GM23338 (cell line): ENCODE data around the gene TRIM8. TPM values are rescaled to one million over a fixed set of nuclear protein-coding genes. Genes with fewer than 3 reads are reported as not detected.

Experiments
- ATAC-seq: fragments of 200-7000 bp; cut with Tn5 transposase; 3 replicates; pipeline ENCODE4 v1.9.1; 2020
- DNase-seq: peaks from one replicate; pipeline ENCODE4 v3.0.0-alpha.2; 2015; ENCODE audit warnings: low spot score
- H2AFZ ChIP-seq: fragments of 200-600 bp; sonication (generic); 2 replicates; pipeline ENCODE4 v1.8.0; 2016; ENCODE audit warnings: antibody characterized with exemption, mild to moderate bottlenecking, moderate library complexity
- H3F3A ChIP-seq: fragments of 200-600 bp; sonication (generic); replicated peaks from 2 replicates; pipeline ENCODE4 v1.8.0; 2017; ENCODE audit warnings: antibody characterized with exemption, mixed run types, low read depth
- H3K27ac ChIP-seq: fragments of 200-600 bp; sonication (generic); 2 replicates; pipeline ENCODE4 v1.6.1; 2016; ENCODE audit warnings: low read depth
- H3K27me3 ChIP-seq: fragments of 200-600 bp; sonication (generic); 2 replicates; pipeline ENCODE4 v1.8.0; 2016; ENCODE audit warnings: mild to moderate bottlenecking, mixed run types, moderate library complexity; ENCODE audit not compliant: insufficient read depth
- H3K36me3 ChIP-seq: fragments of 200-600 bp; sonication (generic); 2 replicates; pipeline ENCODE4 v1.8.0; 2016; ENCODE audit warnings: mild to moderate bottlenecking; ENCODE audit not compliant: insufficient read depth
- H3K4me1 ChIP-seq: fragments of 200-600 bp; sonication (generic); 2 replicates; pipeline ENCODE4 v1.8.0; 2016; ENCODE audit warnings: mild to moderate bottlenecking, moderate library complexity; ENCODE audit not compliant: insufficient read depth
- H3K4me2 ChIP-seq: fragments of 200-600 bp; sonication (generic); 2 replicates; pipeline ENCODE4 v1.7.1; 2017; ENCODE audit warnings: mixed run types
- H3K4me3 ChIP-seq: fragments of 200-600 bp; sonication (generic); 2 replicates; pipeline ENCODE4 v1.6.1; 2016; ENCODE audit warnings: mixed run types
- H3K79me2 ChIP-seq: fragments of 200-600 bp; sonication (generic); replicated peaks from 2 replicates; pipeline ENCODE4 v1.8.0; 2017; ENCODE audit warnings: mild to moderate bottlenecking; ENCODE audit not compliant: insufficient read depth
- H3K9me2 ChIP-seq: fragments of 200-600 bp; sonication (generic); 2 replicates; pipeline ENCODE4 v1.8.0; 2017; ENCODE audit not compliant: insufficient read depth
- H4K20me1 ChIP-seq: fragments of 200-600 bp; sonication (generic); replicated peaks from 2 replicates; pipeline ENCODE4 v1.8.0; 2017; ENCODE audit warnings: mild to moderate bottlenecking; ENCODE audit not compliant: insufficient read depth
- H3K27ac Mint-ChIP-seq: 2 replicates; pipeline ENCODE4 v1.8.0; 2020; ENCODE audit warnings: inconsistent platforms, mild to moderate bottlenecking, moderate library complexity, mixed read lengths
- H3K27me3 Mint-ChIP-seq: 3 replicates; pipeline ENCODE4 v1.8.0; 2022; ENCODE audit warnings: low read depth, mild to moderate bottlenecking, moderate library complexity, mixed read lengths, inconsistent platforms; ENCODE audit not compliant: insufficient read depth, poor library complexity
- H3K36me3 Mint-ChIP-seq: 3 replicates; pipeline ENCODE4 v1.8.0; 2021; ENCODE audit warnings: low read depth, mild to moderate bottlenecking, inconsistent platforms, moderate library complexity, mixed read lengths
- H3K4me1 Mint-ChIP-seq: 3 replicates; pipeline ENCODE4 v1.8.0; 2020; ENCODE audit warnings: mild to moderate bottlenecking, inconsistent platforms, mixed read lengths
- H3K4me3 Mint-ChIP-seq: 3 replicates; pipeline ENCODE4 v1.8.0; 2021; ENCODE audit warnings: moderate library complexity, mild to moderate bottlenecking, inconsistent platforms, mixed read lengths
- H3K9me3 Mint-ChIP-seq: 3 replicates; pipeline ENCODE4 v1.8.0; 2020; ENCODE audit warnings: moderate library complexity, mild to moderate bottlenecking, inconsistent platforms, mixed read lengths
- CREB1 ChIP-seq: fragments of 250-450 bp; sonication (Bioruptor Pico); IDR thresholded peaks from 2 replicates; pipeline ENCODE4 v1.5.0; 2020; ENCODE audit warnings: low read depth, mild to moderate bottlenecking, moderate library complexity
- ETS1 ChIP-seq: IDR thresholded peaks from 2 replicates; pipeline ENCODE4 v1.6.1; 2016; ENCODE audit warnings: antibody characterized with exemption
- EZH2 ChIP-seq: fragments of 200-600 bp; sonication (generic); IDR thresholded peaks from one replicate; pipeline ENCODE4 v1.8.0; 2017; ENCODE audit warnings: antibody characterized with exemption, mild to moderate bottlenecking, low read depth; ENCODE audit not compliant: unreplicated experiment
- EZH2phosphoT487 ChIP-seq: fragments of 200-600 bp; sonication (generic); IDR thresholded peaks from one replicate; pipeline ENCODE4 v1.8.1; 2018; ENCODE audit warnings: antibody characterized with exemption; ENCODE audit not compliant: unreplicated experiment
- NANOG ChIP-seq: IDR thresholded peaks from 2 replicates; pipeline ENCODE4 v1.6.1; 2016; ENCODE audit warnings: antibody characterized with exemption, borderline replicate concordance
- POLR2AphosphoS5 ChIP-seq: IDR thresholded peaks from 2 replicates; pipeline ENCODE4 v1.6.1; 2016; ENCODE audit warnings: antibody characterized with exemption, low read depth
- STAT1 ChIP-seq: IDR thresholded peaks from one replicate; pipeline ENCODE4 v1.6.1; 2016; ENCODE audit warnings: antibody characterized with exemption; ENCODE audit not compliant: unreplicated experiment
- ZNF114 ChIP-seq: fragments of 250-450 bp; sonication (Bioruptor Pico); IDR thresholded peaks from 2 replicates; pipeline ENCODE4 v1.5.0; 2020; ENCODE audit warnings: mild to moderate bottlenecking, moderate library complexity
- polyA plus RNA-seq: library from polyadenylated mRNA; unstranded; fragments of >200 nt; fragmentation: Nextera tagmentation; extraction: Ambion mirVana; gene quantifications from 2 replicates; pipeline ENCODE4 v1.2.1, GENCODE V29; 2016
- total RNA-seq: library from RNA; depleted of rRNA; stranded (reverse); fragments of >200 nt; shearing (Covaris generic); gene quantifications from 2 replicates; pipeline ENCODE4 v1.2.3, GENCODE V29; 2014
- TF ChIP-seq, protein P1 (sequence below): fragments of 250-450 bp; sonication (Bioruptor Pico); IDR thresholded peaks from 2 replicates; pipeline ENCODE4 v1.5.0; 2020; ENCODE audit warnings: mild to moderate bottlenecking, moderate library complexity

TRIM8 gene
- total and polyA plus RNA-seq, 2 experiments from 2014 or later, result 15.1 to 36.7 TPM

DNA sequence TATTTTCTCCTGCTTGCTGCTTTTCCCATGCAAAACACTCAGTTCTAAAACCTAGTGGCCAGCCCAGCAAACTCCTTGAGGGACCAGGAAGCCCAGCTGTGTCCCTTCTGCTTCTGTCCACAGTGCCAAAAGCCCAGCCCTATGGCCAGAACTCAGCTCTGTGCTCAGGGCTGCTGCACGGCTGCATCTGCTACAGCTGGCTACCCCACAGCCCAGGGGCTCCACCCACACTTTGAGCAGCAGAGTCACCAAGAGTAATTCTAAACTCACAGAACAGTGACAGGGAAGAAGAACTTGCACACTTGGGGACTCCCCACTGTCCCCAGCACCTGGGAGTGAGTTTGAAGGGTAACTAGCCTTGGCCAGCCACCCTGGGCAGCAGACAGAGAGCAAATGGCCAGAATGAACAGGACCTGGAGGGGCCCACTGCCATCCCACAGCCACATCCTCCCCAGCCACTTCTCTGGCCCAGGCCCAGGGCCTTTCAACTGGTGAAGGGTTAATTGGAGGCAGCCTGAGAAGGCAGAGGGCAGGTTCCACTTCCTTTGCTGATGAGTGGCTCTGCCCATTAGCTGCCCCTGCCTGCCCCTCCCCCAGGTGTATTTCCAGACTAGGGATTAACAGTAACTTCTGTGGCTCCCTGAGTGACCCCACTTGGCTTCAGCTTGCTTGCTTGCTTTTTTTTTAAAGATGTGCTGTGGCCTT is 28.1 kb upstream of the TRIM8 start (continued):
- TF ChIP-seq, protein P1, sequence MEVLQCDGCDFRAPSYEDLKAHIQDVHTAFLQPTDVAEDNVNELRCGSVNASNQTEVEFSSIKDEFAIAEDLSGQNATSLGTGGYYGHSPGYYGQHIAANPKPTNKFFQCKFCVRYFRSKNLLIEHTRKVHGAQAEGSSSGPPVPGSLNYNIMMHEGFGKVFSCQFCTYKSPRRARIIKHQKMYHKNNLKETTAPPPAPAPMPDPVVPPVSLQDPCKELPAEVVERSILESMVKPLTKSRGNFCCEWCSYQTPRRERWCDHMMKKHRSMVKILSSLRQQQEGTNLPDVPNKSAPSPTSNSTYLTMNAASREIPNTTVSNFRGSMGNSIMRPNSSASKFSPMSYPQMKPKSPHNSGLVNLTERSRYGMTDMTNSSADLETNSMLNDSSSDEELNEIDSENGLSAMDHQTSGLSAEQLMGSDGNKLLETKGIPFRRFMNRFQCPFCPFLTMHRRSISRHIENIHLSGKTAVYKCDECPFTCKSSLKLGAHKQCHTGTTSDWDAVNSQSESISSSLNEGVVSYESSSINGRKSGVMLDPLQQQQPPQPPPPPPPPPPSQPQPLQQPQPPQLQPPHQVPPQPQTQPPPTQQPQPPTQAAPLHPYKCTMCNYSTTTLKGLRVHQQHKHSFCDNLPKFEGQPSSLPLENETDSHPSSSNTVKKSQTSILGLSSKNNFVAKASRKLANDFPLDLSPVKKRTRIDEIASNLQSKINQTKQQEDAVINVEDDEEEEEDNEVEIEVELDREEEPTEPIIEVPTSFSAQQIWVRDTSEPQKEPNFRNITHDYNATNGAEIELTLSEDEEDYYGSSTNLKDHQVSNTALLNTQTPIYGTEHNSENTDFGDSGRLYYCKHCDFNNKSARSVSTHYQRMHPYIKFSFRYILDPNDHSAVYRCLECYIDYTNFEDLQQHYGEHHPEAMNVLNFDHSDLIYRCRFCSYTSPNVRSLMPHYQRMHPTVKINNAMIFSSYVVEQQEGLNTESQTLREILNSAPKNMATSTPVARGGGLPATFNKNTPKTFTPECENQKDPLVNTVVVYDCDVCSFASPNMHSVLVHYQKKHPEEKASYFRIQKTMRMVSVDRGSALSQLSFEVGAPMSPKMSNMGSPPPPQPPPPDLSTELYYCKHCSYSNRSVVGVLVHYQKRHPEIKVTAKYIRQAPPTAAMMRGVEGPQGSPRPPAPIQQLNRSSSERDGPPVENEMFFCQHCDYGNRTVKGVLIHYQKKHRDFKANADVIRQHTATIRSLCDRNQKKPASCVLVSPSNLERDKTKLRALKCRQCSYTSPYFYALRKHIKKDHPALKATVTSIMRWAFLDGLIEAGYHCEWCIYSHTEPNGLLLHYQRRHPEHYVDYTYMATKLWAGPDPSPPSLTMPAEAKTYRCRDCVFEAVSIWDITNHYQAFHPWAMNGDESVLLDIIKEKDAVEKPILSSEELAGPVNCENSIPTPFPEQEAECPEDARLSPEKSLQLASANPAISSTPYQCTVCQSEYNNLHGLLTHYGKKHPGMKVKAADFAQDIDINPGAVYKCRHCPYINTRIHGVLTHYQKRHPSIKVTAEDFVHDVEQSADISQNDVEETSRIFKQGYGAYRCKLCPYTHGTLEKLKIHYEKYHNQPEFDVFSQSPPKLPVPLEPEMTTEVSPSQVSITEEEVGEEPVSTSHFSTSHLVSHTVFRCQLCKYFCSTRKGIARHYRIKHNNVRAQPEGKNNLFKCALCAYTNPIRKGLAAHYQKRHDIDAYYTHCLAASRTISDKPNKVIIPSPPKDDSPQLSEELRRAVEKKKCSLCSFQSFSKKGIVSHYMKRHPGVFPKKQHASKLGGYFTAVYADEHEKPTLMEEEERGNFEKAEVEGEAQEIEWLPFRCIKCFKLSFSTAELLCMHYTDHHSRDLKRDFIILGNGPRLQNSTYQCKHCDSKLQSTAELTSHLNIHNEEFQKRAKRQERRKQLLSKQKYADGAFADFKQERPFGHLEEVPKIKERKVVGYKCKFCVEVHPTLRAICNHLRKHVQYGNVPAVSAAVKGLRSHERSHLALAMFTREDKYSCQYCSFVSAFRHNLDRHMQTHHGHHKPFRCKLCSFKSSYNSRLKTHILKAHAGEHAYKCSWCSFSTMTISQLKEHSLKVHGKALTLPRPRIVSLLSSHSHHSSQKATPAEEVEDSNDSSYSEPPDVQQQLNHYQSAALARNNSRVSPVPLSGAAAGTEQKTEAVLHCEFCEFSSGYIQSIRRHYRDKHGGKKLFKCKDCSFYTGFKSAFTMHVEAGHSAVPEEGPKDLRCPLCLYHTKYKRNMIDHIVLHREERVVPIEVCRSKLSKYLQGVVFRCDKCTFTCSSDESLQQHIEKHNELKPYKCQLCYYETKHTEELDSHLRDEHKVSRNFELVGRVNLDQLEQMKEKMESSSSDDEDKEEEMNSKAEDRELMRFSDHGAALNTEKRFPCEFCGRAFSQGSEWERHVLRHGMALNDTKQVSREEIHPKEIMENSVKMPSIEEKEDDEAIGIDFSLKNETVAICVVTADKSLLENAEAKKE, result no peak
- TF ChIP-seq STAT1 (no peak), ETS1 (no peak), EZH2phosphoT487 (no peak), POLR2AphosphoS5 (no peak), EZH2 (no peak), CREB1 (CRISPR knock-in tag) (no peak), ZNF114 (CRISPR knock-in tag) (no peak)

GRCh38 chr10:102617041-102617440 is 27.2 kb upstream of the TRIM8 start:
- no peaks in the 10 kb centered on the region for H3F3A ChIP-seq
- H4K20me1 ChIP-seq, result no peaks in the 10 kb centered on the region
- no peak for ATAC-seq
- no peak overlapping the region for H2AFZ ChIP-seq
- H3K4me1 Mint-ChIP-seq, result peaks cover 32% of the 10 kb centered on the region
- H3K9me2 ChIP-seq, result no peaks in the 10 kb centered on the region
- H3K4me2 ChIP-seq, result no peak overlapping the region
- H3K36me3 Mint-ChIP-seq, result no peaks in the 10 kb centered on the region; the same call in 1 of the 3 replicates
- H3K27ac ChIP-seq, result no peak overlapping the region
- no peaks in the 10 kb centered on the region for H3K27me3 ChIP-seq
- no peaks in the 10 kb centered on the region for H3K79me2 ChIP-seq
- TF ChIP-seq CREB1 (CRISPR knock-in tag) (no peak), NANOG (no peak)
- peaks cover 7% of the 10 kb centered on the region for H3K27me3 Mint-ChIP-seq
- H3K36me3 ChIP-seq, result no peaks in the 10 kb centered on the region
- H3K4me3 ChIP-seq, result no peak overlapping the region
- no peaks in the 10 kb centered on the region for H3K9me3 Mint-ChIP-seq
- H3K27ac Mint-ChIP-seq, result no peak overlapping the region
- DNase-seq, result no peak
- H3K4me1 ChIP-seq, result peaks cover 3% of the 10 kb centered on the region; the same call in 1 of the 2 replicates
- H3K4me3 Mint-ChIP-seq, result no peak overlapping the region; the same call in 2 of the 3 replicates
